Measurements from ENCODE around the gene EMID1.

Gene EMID1

DNA sequence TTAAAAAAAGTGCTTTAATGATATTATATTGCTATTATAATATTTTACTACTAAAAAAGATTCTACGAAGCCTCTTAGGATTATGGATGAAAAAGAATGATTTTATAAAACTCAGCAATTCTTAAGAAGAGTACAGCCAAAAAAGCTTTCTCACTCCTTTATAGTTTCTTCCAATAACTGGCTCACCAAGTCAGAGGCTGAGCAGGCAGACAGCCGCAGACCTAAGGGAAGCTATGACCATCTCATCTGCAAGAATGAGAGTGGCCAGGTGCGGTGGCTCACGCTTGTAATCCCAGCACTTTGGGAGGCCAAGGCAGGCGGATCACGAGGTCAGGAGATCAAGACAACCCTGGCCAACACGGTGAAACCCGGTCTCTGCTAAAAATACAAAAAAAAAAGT lies 12.7 kb upstream of the EMID1 start:
- TF ChIP-seq, protein P1, sequence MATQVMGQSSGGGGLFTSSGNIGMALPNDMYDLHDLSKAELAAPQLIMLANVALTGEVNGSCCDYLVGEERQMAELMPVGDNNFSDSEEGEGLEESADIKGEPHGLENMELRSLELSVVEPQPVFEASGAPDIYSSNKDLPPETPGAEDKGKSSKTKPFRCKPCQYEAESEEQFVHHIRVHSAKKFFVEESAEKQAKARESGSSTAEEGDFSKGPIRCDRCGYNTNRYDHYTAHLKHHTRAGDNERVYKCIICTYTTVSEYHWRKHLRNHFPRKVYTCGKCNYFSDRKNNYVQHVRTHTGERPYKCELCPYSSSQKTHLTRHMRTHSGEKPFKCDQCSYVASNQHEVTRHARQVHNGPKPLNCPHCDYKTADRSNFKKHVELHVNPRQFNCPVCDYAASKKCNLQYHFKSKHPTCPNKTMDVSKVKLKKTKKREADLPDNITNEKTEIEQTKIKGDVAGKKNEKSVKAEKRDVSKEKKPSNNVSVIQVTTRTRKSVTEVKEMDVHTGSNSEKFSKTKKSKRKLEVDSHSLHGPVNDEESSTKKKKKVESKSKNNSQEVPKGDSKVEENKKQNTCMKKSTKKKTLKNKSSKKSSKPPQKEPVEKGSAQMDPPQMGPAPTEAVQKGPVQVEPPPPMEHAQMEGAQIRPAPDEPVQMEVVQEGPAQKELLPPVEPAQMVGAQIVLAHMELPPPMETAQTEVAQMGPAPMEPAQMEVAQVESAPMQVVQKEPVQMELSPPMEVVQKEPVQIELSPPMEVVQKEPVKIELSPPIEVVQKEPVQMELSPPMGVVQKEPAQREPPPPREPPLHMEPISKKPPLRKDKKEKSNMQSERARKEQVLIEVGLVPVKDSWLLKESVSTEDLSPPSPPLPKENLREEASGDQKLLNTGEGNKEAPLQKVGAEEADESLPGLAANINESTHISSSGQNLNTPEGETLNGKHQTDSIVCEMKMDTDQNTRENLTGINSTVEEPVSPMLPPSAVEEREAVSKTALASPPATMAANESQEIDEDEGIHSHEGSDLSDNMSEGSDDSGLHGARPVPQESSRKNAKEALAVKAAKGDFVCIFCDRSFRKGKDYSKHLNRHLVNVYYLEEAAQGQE (IDR thresholded peaks at IDR 0.05; ENCODE audit: insufficient read depth in 1 of 2, low read depth in 2 of 2, low read length in 2 of 2), result no peak
- no peak for TF ChIP-seq POLR2AphosphoS5 (IDR thresholded peaks at IDR 0.05; ENCODE audit: low read depth, low read length)
- TF ChIP-seq FOXP2 (optimal IDR thresholded peaks at IDR 0.05; ENCODE audit: borderline replicate concordance, extremely low read depth, extremely low read length, insufficient read depth), result no peak
- TF ChIP-seq TAF1 (IDR thresholded peaks at IDR 0.05; ENCODE audit: borderline replicate concordance, insufficient read depth, low read length), result no peak
- TF ChIP-seq SIN3A (IDR thresholded peaks at IDR 0.05; ENCODE audit: borderline replicate concordance, insufficient read depth, low read length), result no peak

DNA sequence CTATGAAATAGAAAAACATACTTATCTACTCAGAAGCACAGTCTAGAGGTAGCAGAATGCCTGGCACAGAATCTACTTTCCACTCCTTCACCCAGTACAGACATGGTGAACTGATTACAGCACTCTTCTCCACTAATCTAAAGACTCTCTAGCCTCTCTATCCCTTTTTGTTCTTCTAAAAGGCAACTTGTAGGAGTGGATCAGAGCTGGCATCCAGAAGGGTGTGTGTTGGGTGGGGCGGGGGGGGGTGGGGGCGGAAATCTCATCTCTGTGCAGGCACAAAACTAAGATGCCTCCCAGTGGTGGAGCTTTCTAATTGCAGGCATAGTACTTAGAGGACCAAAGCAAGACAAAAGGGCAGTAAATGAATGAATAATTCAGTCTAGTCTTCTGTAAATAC lies 11.5 kb upstream of the EMID1 start:
- no peak for TF ChIP-seq TAF1 (IDR thresholded peaks at IDR 0.05; ENCODE audit: borderline replicate concordance, insufficient read depth, low read length)
- TF ChIP-seq POLR2AphosphoS5 (IDR thresholded peaks at IDR 0.05; ENCODE audit: low read depth, low read length), result no peak
- TF ChIP-seq, protein P1 (IDR thresholded peaks at IDR 0.05; ENCODE audit: insufficient read depth in 1 of 2, low read depth in 2 of 2, low read length in 2 of 2), result no peak
- TF ChIP-seq SIN3A (IDR thresholded peaks at IDR 0.05; ENCODE audit: borderline replicate concordance, insufficient read depth, low read length), result no peak
- no peak for TF ChIP-seq FOXP2 (optimal IDR thresholded peaks at IDR 0.05; ENCODE audit: borderline replicate concordance, extremely low read depth, extremely low read length, insufficient read depth)

DNA sequence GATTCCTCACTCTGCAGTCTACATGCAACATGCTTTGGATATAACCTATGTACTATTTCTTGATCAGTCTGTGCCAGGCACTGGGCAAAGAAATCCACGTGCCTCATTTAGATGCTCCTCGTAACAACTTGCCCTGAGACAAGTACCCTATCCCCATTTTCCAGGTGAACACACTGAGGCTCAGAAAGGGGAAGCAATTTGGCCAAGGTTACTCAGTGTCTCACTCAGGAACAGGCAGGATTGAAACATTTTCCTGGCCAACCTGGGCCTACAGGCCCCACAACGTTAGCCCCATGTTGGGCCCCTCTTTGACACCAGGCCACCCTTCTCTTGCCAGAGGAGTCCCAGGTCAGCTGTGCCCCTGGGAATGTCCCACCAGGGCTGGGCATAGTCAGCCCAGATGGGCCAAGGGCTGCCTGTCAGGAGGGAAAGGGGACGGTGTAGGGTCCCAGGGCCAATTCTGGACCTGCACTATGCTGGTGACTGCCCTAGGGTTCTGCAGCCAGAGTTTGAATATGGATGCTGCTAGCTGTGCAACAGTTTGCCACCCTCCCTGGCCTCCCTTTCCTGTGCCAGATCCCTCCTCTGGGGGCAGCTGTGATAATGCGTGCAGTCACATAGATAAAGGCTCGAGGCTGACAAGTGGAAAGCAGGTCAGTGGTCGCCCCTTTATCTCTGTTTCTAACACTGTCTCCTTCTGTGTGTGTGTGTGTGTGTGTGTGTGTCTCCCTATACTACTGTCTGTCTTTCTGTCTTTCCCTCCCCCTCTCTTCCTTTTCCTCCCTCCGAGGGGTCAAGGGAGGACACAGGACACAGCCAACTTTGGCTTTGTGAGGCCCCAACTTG lies 10.4 kb upstream of the EMID1 start:
- no peak for TF ChIP-seq SIN3A (IDR thresholded peaks at IDR 0.05; ENCODE audit: borderline replicate concordance, insufficient read depth, low read length)
- TF ChIP-seq TAF1 (IDR thresholded peaks at IDR 0.05; ENCODE audit: borderline replicate concordance, insufficient read depth, low read length), result no peak
- no peak for TF ChIP-seq FOXP2 (optimal IDR thresholded peaks at IDR 0.05; ENCODE audit: borderline replicate concordance, extremely low read depth, extremely low read length, insufficient read depth)
- no peak for TF ChIP-seq POLR2AphosphoS5 (IDR thresholded peaks at IDR 0.05; ENCODE audit: low read depth, low read length)
- TF ChIP-seq, protein P1 (IDR thresholded peaks at IDR 0.05; ENCODE audit: insufficient read depth in 1 of 2, low read depth in 2 of 2, low read length in 2 of 2), result no peak

DNA sequence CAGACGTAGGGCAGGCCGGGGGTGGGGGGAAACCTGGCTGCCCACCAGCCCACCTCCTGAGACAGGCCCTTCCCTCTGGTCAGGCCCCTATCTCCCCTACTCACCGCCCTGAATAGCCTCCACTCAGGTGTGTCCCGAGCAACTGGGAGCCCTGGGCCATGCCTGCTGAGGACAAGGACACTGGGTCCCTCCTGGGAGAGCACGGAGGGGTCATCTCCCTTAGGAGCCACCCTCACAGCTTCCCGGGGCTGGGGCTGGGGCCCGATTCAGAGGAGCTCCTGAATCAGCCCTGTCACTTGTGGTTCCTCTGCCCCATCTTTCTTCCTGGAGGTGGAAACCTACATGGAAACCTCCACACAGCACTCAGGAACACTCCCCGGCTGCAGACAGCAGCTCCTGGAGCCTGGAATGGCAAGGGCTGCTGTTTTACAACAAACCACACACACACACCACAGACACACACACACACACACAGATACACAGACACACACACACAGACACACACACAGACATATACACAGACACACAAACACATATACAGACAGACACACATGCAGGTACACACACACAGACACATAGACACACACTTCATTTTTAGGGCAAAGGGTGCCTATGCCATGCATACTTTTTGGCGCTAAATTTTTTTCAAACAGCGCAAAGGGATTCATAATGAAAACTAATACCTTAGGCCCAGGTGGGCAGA lies 9.6 kb upstream of the EMID1 start:
- TF ChIP-seq FOXP2 (optimal IDR thresholded peaks at IDR 0.05; ENCODE audit: borderline replicate concordance, extremely low read depth, extremely low read length, insufficient read depth) (no peak), POLR2AphosphoS5 (IDR thresholded peaks at IDR 0.05; ENCODE audit: low read depth, low read length) (no peak), SIN3A (IDR thresholded peaks at IDR 0.05; ENCODE audit: borderline replicate concordance, insufficient read depth, low read length) (no peak), TAF1 (IDR thresholded peaks at IDR 0.05; ENCODE audit: borderline replicate concordance, insufficient read depth, low read length) (no peak)
- TF ChIP-seq, protein P1 (IDR thresholded peaks at IDR 0.05; ENCODE audit: insufficient read depth in 1 of 2, low read depth in 2 of 2, low read length in 2 of 2), result no peak
